ENCODE results near the gene UMOD.

UMOD gene

GRCh38 chr16:20310421-20311395, 41.8 kb downstream of the UMOD start:
- H3K4me2 ChIP-seq (ENCODE audit: insufficient read depth, low read length): no peak overlapping the region
- H3K36me3 ChIP-seq (ENCODE audit: insufficient read depth, low read length): no peaks in the 10 kb centered on the region
- no peaks in the 10 kb centered on the region for H3K4me1 ChIP-seq (ENCODE audit: insufficient read depth, low read length)
- no peak for ATAC-seq (ENCODE audit: insufficient read depth, low read depth)
- H3K9me3 ChIP-seq (ENCODE audit: insufficient read depth, low read length, severe bottlenecking): no peaks in the 10 kb centered on the region
- H3K79me2 ChIP-seq (ENCODE audit: insufficient read depth, low read length): no peaks in the 10 kb centered on the region
- H3K27ac ChIP-seq (ENCODE audit: low read length): no peak overlapping the region
- peaks cover 3% of the 10 kb centered on the region for H3K27me3 ChIP-seq (ENCODE audit: insufficient read depth, low read length, poor library complexity)
- no peak overlapping the region for H2AFZ ChIP-seq (ENCODE audit: low read depth, low read length)
- no peak overlapping the region for H3K4me3 ChIP-seq (ENCODE audit: low read depth in 1 of 2, low read length in 2 of 2)
- TF ChIP-seq EZH2 (IDR thresholded peaks at IDR 0.05; ENCODE audit: borderline replicate concordance, low read depth, low read length, severe bottlenecking) (no peak), CTCF (IDR thresholded peaks at IDR 0.05; ENCODE audit: borderline replicate concordance, extremely low read depth, low read length, poor library complexity, severe bottlenecking) (no peak)
- no peak for DNase-seq
- H3K9ac ChIP-seq (ENCODE audit: low read depth, low read length): no peak overlapping the region
- no peaks in the 10 kb centered on the region for H4K20me1 ChIP-seq (ENCODE audit: insufficient read depth, low read length)

GRCh38 chr16:20309786-20310185, 42.7 kb downstream of the UMOD start:
- Histone ChIP-seq H3K27ac (ENCODE audit: low read length) (no peak overlapping the region), H3K36me3 (ENCODE audit: insufficient read depth, low read length) (no peaks in the 10 kb centered on the region), H3K79me2 (ENCODE audit: insufficient read depth, low read length) (no peaks in the 10 kb centered on the region), H3K4me1 (ENCODE audit: insufficient read depth, low read length) (no peaks in the 10 kb centered on the region), H3K27me3 (ENCODE audit: insufficient read depth, low read length, poor library complexity) (peaks cover 3% of the 10 kb centered on the region), H3K4me3 (ENCODE audit: low read depth in 1 of 2, low read length in 2 of 2) (no peak overlapping the region), H2AFZ (ENCODE audit: low read depth, low read length) (no peak overlapping the region), H3K9ac (ENCODE audit: low read depth, low read length) (no peak overlapping the region), H3K4me2 (ENCODE audit: insufficient read depth, low read length) (no peak overlapping the region), H3K9me3 (ENCODE audit: insufficient read depth, low read length, severe bottlenecking) (no peaks in the 10 kb centered on the region), H4K20me1 (ENCODE audit: insufficient read depth, low read length) (no peaks in the 10 kb centered on the region)
- ATAC-seq (ENCODE audit: insufficient read depth, low read depth): no peak
- no peak for DNase-seq
- no peak for TF ChIP-seq CTCF (IDR thresholded peaks at IDR 0.05; ENCODE audit: borderline replicate concordance, extremely low read depth, low read length, poor library complexity, severe bottlenecking)
- TF ChIP-seq EZH2 (IDR thresholded peaks at IDR 0.05; ENCODE audit: borderline replicate concordance, low read depth, low read length, severe bottlenecking): no peak

DNA sequence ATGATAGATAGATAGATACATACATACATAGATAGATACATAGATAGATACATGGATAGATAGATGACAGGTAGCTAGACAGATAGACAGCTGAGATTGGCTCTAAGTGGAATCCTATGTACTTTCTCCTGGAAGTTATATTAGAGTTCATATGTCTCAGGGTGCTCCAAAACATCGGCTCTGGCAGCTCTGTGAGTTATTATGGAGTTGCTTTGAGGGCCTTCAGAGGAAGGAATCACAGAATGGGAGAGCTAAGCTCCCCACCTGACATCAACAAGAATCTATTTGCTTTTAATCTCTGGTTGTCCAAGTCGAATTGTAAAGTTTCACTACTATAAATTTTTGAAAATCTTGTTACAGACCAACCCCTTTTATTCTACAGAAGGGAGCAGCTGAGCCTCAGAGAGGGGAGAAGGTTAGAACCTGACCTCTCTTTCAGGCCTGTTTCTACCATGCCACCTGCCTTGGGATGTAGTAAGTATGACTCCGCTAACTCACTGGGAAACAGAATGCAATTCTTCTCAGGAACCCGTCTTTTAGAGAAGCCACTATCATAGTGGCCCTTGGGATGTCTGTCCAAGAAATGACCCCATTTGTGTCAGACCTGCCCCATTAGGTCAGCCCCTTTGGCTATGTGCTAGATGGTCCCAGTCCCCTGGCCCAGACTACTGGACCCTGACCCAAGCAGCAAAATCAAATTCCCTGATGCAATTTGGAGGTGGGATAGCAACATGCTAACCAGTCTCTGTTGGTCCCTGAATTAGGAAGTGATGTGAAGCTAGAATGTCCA, 43.5 kb downstream of the UMOD start:
- Histone ChIP-seq H3K9me3 (ENCODE audit: insufficient read depth, low read length, severe bottlenecking) (no peaks in the 10 kb centered on the region), H3K27me3 (ENCODE audit: insufficient read depth, low read length, poor library complexity) (peaks cover 3% of the 10 kb centered on the region), H3K4me3 (ENCODE audit: low read depth in 1 of 2, low read length in 2 of 2) (no peak overlapping the region), H3K4me1 (ENCODE audit: insufficient read depth, low read length) (no peaks in the 10 kb centered on the region), H2AFZ (ENCODE audit: low read depth, low read length) (no peak overlapping the region), H3K4me2 (ENCODE audit: insufficient read depth, low read length) (no peak overlapping the region), H3K79me2 (ENCODE audit: insufficient read depth, low read length) (no peaks in the 10 kb centered on the region), H4K20me1 (ENCODE audit: insufficient read depth, low read length) (no peaks in the 10 kb centered on the region), H3K27ac (ENCODE audit: low read length) (no peak overlapping the region), H3K9ac (ENCODE audit: low read depth, low read length) (no peak overlapping the region), H3K36me3 (ENCODE audit: insufficient read depth, low read length) (no peaks in the 10 kb centered on the region)
- DNase-seq (no peak), ATAC-seq (ENCODE audit: insufficient read depth, low read depth) (no peak)
- TF ChIP-seq EZH2 (IDR thresholded peaks at IDR 0.05; ENCODE audit: borderline replicate concordance, low read depth, low read length, severe bottlenecking) (no peak), CTCF (IDR thresholded peaks at IDR 0.05; ENCODE audit: borderline replicate concordance, extremely low read depth, low read length, poor library complexity, severe bottlenecking) (no peak)
